Stimulated activated CD8-positive, alpha-beta memory T cell treated with anti-CD3 and anti-CD28 coated beads, Interleukin-4, amount 100 ng/mL, for 4 hours (primary cell): ENCODE results near the gene MS4A12.
"Not testable (repeated sequence)": the region's sequence is repeated elsewhere in the genome, so short reads cannot be mapped to it uniquely, and the experiment has no call there.

ENCODE experiments used
- DNase-seq, 2 donors: peaks; one replicate each; pipeline ENCODE4 v3.0.0-alpha.2; 2020; ENCODE audit warnings: low read depth in 2 of 2, low spot score in 1 of 2

Gene MS4A12

GRCh38 chr11:60492488-60493009, at the start of gene MS4A12:
Gene MS4A12 (plus strand): TSS chr11:60492778. CDS start chr11:60497319, 4,541 bp downstream.
- DNase-seq: no peak

GRCh38 chr11:60447070-60447469, 45.5 kb upstream of the MS4A12 start:
- no peak for DNase-seq

- DNase-seq: no peak
These were observed 44.7 kb upstream of the MS4A12 start for GRCh38 chr11:60447846-60448245.

- not testable (repeated sequence) for DNase-seq
These were observed 41.4 kb upstream of the MS4A12 start for GRCh38 chr11:60451185-60451584.

- DNase-seq: no peak
These were observed 38.4 kb upstream of the MS4A12 start for GRCh38 chr11:60454212-60454611.

- DNase-seq: no peak
These were observed 37.0 kb upstream of the MS4A12 start, which contains the start of gene MS4A1 for GRCh38 chr11:60455531-60456042. Gene MS4A1 (plus strand): TSS chr11:60455847. CDS start chr11:60462375, 6,528 bp downstream.

GRCh38 chr11:60457576-60457975, 35.0 kb upstream of the MS4A12 start:
- DNase-seq: no peak

- DNase-seq: no peak
These were observed 33.2 kb upstream of the MS4A12 start for GRCh38 chr11:60459345-60459744.

- no peak for DNase-seq
These were observed 23.7 kb upstream of the MS4A12 start for GRCh38 chr11:60468829-60469228.

GRCh38 chr11:60469723-60470122, 22.9 kb upstream of the MS4A12 start:
- no peak for DNase-seq

GRCh38 chr11:60477035-60477445, 15.5 kb upstream of the MS4A12 start:
- no peak for DNase-seq

- no peak for DNase-seq
These were observed 10.2 kb upstream of the MS4A12 start for GRCh38 chr11:60482361-60482760.

- no peak for DNase-seq
These were observed 6.6 kb upstream of the MS4A12 start for GRCh38 chr11:60485987-60486386.

GRCh38 chr11:60493454-60493853, 876 bp downstream of the MS4A12 start:
- DNase-seq: no peak

- no peak for DNase-seq
These were observed 5.8 kb downstream of the MS4A12 start for GRCh38 chr11:60498399-60498798.

- no peak for DNase-seq
These were observed 6.3 kb downstream of the MS4A12 start for GRCh38 chr11:60498853-60499252.

- DNase-seq: no peak
These were observed 7.8 kb downstream of the MS4A12 start for GRCh38 chr11:60500276-60500910.

- no peak for DNase-seq
These were observed 9.7 kb downstream of the MS4A12 start for GRCh38 chr11:60502221-60502775.

GRCh38 chr11:60504219-60504905, 11.8 kb downstream of the MS4A12 start:
- DNase-seq: no peak

- DNase-seq: not testable (repeated sequence)
These were observed 17.0 kb downstream of the MS4A12 start for GRCh38 chr11:60509609-60510008.

- DNase-seq: not testable (repeated sequence)
These were observed 17.6 kb downstream of the MS4A12 start for GRCh38 chr11:60510209-60510608.

GRCh38 chr11:60511393-60511792, 18.8 kb downstream of the MS4A12 start:
- DNase-seq: no peak
